ENCODE measurements around the gene RSRC2.

Gene RSRC2

GRCh38 chr12:122454250-122454721, 72.5 kb downstream of the RSRC2 start:
- Histone ChIP-seq H3K9ac (ENCODE audit: low read depth in 1 of 2, low read length in 2 of 2) (no peak overlapping the region), H3K9me3 (ENCODE audit: control insufficient read depth in 2 of 2, low read length in 2 of 2) (no peaks in the 10 kb centered on the region), H3K27me3 (ENCODE audit: control insufficient read depth in 2 of 2, insufficient read depth in 2 of 2, low read length in 2 of 2) (no peaks in the 10 kb centered on the region), H3K27ac (ENCODE audit: low read depth in 2 of 2, low read length in 2 of 2) (no peak overlapping the region), H3K4me3 (ENCODE audit: low read length in 2 of 2) (no peak overlapping the region), H3K36me3 (ENCODE audit: control insufficient read depth in 2 of 2, insufficient read depth in 2 of 2, low read length in 2 of 2) (no peaks in the 10 kb centered on the region), H3K4me1 (ENCODE audit: control insufficient read depth in 2 of 2, insufficient read depth in 2 of 2, low read length in 2 of 2) (peaks cover 7 to 9% of the 10 kb centered on the region in 2 donors)
